DND-41 (cell line): ENCODE results near the gene LTBP1.

Experiments used
- ATAC-seq: fragments of 200-7000 bp; cut with Tn5 transposase; 3 replicates; pipeline ENCODE4 v1.9.1; 2021; ENCODE audit warnings: low read depth; ENCODE audit not compliant: insufficient read depth
- DNase-seq: peaks from one replicate; pipeline ENCODE4 v3.0.0-alpha.2; 2020
- H2AFZ ChIP-seq: 2 replicates; pipeline ENCODE4 v1.6.0; 2012; ENCODE audit warnings: low read depth, low read length
- H3K27ac ChIP-seq: 2 replicates; pipeline ENCODE4 v1.5.1; 2012; ENCODE audit warnings: low read length, inconsistent platforms
- H3K27me3 ChIP-seq: fragments of 200-600 bp; sonication (generic); 2 replicates; pipeline ENCODE4 v1.6.0; 2012; ENCODE audit warnings: low read length, mild to moderate bottlenecking, inconsistent platforms; ENCODE audit not compliant: insufficient read depth, poor library complexity
- H3K36me3 ChIP-seq: 2 replicates; pipeline ENCODE4 v1.5.1; 2012; ENCODE audit warnings: low read length, inconsistent platforms; ENCODE audit not compliant: insufficient read depth
- H3K4me1 ChIP-seq: 2 replicates; pipeline ENCODE4 v1.5.1; 2012; ENCODE audit warnings: mild to moderate bottlenecking, low read length; ENCODE audit not compliant: insufficient read depth
- H3K4me2 ChIP-seq: 2 replicates; pipeline ENCODE4 v1.6.0; 2012; ENCODE audit warnings: mild to moderate bottlenecking, moderate library complexity, low read length, inconsistent platforms; ENCODE audit not compliant: insufficient read depth
- H3K4me3 ChIP-seq, 2 experiments: fragments of 200-600 bp in 1 of 2; shearing (Covaris generic) in 1 of 2; 2 replicates each; pipeline ENCODE4 v1.5.1; 2012 to 2016; ENCODE audit warnings: inconsistent platforms in 2 of 2, low read length in 2 of 2, mild to moderate bottlenecking in 2 of 2, low read depth in 1 of 2, moderate library complexity in 1 of 2
- H3K79me2 ChIP-seq: 2 replicates; pipeline ENCODE4 v1.6.0; 2012; ENCODE audit warnings: low read length, inconsistent platforms; ENCODE audit not compliant: insufficient read depth
- H3K9ac ChIP-seq: 2 replicates; pipeline ENCODE4 v1.6.0; 2012; ENCODE audit warnings: low read depth, mild to moderate bottlenecking, inconsistent platforms, low read length, moderate library complexity
- H3K9me3 ChIP-seq: 2 replicates; pipeline ENCODE4 v1.5.1; 2012; ENCODE audit warnings: low read length, moderate library complexity, mild to moderate bottlenecking, inconsistent platforms; ENCODE audit not compliant: insufficient read depth, severe bottlenecking
- H4K20me1 ChIP-seq: 2 replicates; pipeline ENCODE4 v1.6.0; 2012; ENCODE audit warnings: low read length; ENCODE audit not compliant: insufficient read depth
- EZH2 ChIP-seq: IDR thresholded peaks from 3 replicates; pipeline ENCODE4 v1.6.1; 2012; ENCODE audit warnings: borderline replicate concordance, low read depth, mild to moderate bottlenecking, moderate library complexity, low read length, inconsistent platforms; ENCODE audit not compliant: severe bottlenecking
- TF ChIP-seq, protein P1 (sequence below): IDR thresholded peaks from 2 replicates; pipeline ENCODE4 v1.5.1; 2012; ENCODE audit warnings: borderline replicate concordance, low read length, moderate library complexity, mild to moderate bottlenecking; ENCODE audit not compliant: poor library complexity, severe bottlenecking; ENCODE audit errors: extremely low read depth

The LTBP1 gene, protein sequence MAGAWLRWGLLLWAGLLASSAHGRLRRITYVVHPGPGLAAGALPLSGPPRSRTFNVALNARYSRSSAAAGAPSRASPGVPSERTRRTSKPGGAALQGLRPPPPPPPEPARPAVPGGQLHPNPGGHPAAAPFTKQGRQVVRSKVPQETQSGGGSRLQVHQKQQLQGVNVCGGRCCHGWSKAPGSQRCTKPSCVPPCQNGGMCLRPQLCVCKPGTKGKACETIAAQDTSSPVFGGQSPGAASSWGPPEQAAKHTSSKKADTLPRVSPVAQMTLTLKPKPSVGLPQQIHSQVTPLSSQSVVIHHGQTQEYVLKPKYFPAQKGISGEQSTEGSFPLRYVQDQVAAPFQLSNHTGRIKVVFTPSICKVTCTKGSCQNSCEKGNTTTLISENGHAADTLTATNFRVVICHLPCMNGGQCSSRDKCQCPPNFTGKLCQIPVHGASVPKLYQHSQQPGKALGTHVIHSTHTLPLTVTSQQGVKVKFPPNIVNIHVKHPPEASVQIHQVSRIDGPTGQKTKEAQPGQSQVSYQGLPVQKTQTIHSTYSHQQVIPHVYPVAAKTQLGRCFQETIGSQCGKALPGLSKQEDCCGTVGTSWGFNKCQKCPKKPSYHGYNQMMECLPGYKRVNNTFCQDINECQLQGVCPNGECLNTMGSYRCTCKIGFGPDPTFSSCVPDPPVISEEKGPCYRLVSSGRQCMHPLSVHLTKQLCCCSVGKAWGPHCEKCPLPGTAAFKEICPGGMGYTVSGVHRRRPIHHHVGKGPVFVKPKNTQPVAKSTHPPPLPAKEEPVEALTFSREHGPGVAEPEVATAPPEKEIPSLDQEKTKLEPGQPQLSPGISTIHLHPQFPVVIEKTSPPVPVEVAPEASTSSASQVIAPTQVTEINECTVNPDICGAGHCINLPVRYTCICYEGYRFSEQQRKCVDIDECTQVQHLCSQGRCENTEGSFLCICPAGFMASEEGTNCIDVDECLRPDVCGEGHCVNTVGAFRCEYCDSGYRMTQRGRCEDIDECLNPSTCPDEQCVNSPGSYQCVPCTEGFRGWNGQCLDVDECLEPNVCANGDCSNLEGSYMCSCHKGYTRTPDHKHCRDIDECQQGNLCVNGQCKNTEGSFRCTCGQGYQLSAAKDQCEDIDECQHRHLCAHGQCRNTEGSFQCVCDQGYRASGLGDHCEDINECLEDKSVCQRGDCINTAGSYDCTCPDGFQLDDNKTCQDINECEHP (N-terminal part only)

GRCh38 chr2:32946314-32947075 lies at the start of gene LTBP1:
LTBP1 (plus strand) TSS chr2:32946953; CDS start chr2:32947325, 372 bp downstream.
- Histone ChIP-seq H3K4me3 (peak within 1 kb of the TSS; percentile 27 to 63; a peak in 3 of 4 replicates), H2AFZ (peak within 1 kb of the TSS; percentile 76), H3K9me3 (no peaks in the 10 kb centered on the region), H3K9ac (peak within 1 kb of the TSS; percentile 54), H3K4me1 (peaks cover 10% of the 10 kb centered on the region; the same call in 1 of the 2 replicates), H3K36me3 (no peaks in the 10 kb centered on the region), H4K20me1 (no peaks in the 10 kb centered on the region), H3K27ac (no peak within 1 kb of the TSS), H3K79me2 (no peaks in the 10 kb centered on the region), H3K27me3 (peaks cover 18% of the 10 kb centered on the region), H3K4me2 (peak within 1 kb of the TSS; percentile 77)
- peak; percentile 83 for ATAC-seq
- peak; percentile 55 for DNase-seq
- TF ChIP-seq EZH2, result no peak
- TF ChIP-seq, protein P1, sequence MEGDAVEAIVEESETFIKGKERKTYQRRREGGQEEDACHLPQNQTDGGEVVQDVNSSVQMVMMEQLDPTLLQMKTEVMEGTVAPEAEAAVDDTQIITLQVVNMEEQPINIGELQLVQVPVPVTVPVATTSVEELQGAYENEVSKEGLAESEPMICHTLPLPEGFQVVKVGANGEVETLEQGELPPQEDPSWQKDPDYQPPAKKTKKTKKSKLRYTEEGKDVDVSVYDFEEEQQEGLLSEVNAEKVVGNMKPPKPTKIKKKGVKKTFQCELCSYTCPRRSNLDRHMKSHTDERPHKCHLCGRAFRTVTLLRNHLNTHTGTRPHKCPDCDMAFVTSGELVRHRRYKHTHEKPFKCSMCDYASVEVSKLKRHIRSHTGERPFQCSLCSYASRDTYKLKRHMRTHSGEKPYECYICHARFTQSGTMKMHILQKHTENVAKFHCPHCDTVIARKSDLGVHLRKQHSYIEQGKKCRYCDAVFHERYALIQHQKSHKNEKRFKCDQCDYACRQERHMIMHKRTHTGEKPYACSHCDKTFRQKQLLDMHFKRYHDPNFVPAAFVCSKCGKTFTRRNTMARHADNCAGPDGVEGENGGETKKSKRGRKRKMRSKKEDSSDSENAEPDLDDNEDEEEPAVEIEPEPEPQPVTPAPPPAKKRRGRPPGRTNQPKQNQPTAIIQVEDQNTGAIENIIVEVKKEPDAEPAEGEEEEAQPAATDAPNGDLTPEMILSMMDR, result peak; percentile 76

DNA sequence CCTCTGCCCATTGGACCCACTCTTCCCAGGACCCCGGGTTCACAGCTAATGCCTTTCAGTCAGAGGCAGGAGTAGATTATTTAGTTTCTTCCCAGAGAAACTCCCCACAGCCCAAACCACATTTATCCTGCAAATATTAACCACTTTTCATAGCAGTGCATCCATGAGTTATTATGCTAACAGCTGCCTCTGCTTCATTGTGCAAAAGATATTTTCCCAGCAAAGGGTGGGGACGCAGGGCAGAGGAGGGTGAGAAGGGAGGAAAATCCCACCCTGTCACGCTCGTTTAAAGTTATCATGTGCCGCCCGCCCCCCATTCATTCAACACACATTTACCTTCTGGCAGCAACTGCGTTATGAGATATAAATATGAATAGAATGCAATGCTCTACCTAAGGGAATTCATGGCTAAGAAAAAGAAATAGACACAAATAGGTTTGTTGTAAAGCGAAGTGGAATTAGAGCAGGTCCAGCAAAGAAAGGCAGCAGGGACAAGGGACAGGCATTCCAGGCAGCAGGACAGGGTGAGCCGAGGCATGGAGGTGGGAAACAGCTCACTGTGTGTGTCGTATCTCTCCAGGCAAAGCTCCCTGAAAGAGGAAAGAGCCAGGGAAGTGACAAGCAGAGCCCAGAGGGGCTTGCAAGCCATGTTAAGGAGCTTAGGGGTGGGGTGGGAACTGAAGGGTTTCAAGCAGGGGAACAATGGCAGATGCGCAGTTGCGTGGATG lies 46.3 kb upstream of the LTBP1 start:
- no peak overlapping the region for H3K27ac ChIP-seq
- H3K4me1 ChIP-seq, result no peaks in the 10 kb centered on the region
- H3K9ac ChIP-seq, result no peak overlapping the region
- ATAC-seq (no peak), DNase-seq (no peak)
- H3K9me3 ChIP-seq, result no peaks in the 10 kb centered on the region
- H3K4me2 ChIP-seq, result no peak overlapping the region
- H3K36me3 ChIP-seq, result no peaks in the 10 kb centered on the region
- H4K20me1 ChIP-seq, result no peaks in the 10 kb centered on the region
- no peak overlapping the region for H3K4me3 ChIP-seq
- no peaks in the 10 kb centered on the region for H3K27me3 ChIP-seq
- H2AFZ ChIP-seq, result no peak overlapping the region
- no peak for TF ChIP-seq EZH2
- TF ChIP-seq, protein P1, result no peak
- no peaks in the 10 kb centered on the region for H3K79me2 ChIP-seq

- DNase-seq (no peak), ATAC-seq (no peak)
- Histone ChIP-seq H3K27me3 (no peaks in the 10 kb centered on the region), H3K4me2 (no peak overlapping the region), H3K27ac (no peak overlapping the region), H3K9ac (no peak overlapping the region), H4K20me1 (no peaks in the 10 kb centered on the region), H2AFZ (no peak overlapping the region), H3K79me2 (no peaks in the 10 kb centered on the region), H3K4me3 (no peak overlapping the region), H3K36me3 (no peaks in the 10 kb centered on the region), H3K9me3 (no peaks in the 10 kb centered on the region), H3K4me1 (no peaks in the 10 kb centered on the region)
- no peak for TF ChIP-seq EZH2
- TF ChIP-seq, protein P1, result no peak
Measured at GRCh38 chr2:32901313-32901712, 45.4 kb upstream of the LTBP1 start.
